ENCODE measurements around the gene IDS.
"Not testable (repeated sequence)": the region's sequence is repeated elsewhere in the genome, so short reads cannot be mapped to it uniquely, and the experiment has no call there.

The IDS gene, protein sequence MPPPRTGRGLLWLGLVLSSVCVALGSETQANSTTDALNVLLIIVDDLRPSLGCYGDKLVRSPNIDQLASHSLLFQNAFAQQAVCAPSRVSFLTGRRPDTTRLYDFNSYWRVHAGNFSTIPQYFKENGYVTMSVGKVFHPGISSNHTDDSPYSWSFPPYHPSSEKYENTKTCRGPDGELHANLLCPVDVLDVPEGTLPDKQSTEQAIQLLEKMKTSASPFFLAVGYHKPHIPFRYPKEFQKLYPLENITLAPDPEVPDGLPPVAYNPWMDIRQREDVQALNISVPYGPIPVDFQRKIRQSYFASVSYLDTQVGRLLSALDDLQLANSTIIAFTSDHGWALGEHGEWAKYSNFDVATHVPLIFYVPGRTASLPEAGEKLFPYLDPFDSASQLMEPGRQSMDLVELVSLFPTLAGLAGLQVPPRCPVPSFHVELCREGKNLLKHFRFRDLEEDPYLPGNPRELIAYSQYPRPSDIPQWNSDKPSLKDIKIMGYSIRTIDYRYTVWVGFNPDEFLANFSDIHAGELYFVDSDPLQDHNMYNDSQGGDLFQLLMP

GRCh38 chrX:149504915-149505651 lies at the start of gene IDS:
TSS of gene IDS (minus strand) at chrX:149505306. CDS start at chrX:149505137, 169 bp downstream.
- TF ChIP-seq CTCF (IDR thresholded peaks at IDR 0.05): no peak

GRCh38 chrX:149549701-149550100 lies 44.6 kb upstream of the IDS start, which contains the start of gene HSFX3:
TSS of gene HSFX3 (minus strand) at chrX:149549924. CDS start at chrX:149549852, 72 bp downstream.
- TF ChIP-seq CTCF (IDR thresholded peaks at IDR 0.05): not testable (repeated sequence)

- no peak for TF ChIP-seq CTCF (IDR thresholded peaks at IDR 0.05)
Measured at GRCh38 chrX:149541521-149542047, 36.5 kb upstream of the IDS start.

- no peak for TF ChIP-seq CTCF (IDR thresholded peaks at IDR 0.05)
Measured at GRCh38 chrX:149540621-149541520, 35.8 kb upstream of the IDS start, which contains the start of gene EOLA1. TSS of gene EOLA1 (plus strand) at chrX:149541012. CDS start at chrX:149545631, 4,619 bp downstream.

- no peak for TF ChIP-seq CTCF (IDR thresholded peaks at IDR 0.05)
Measured at GRCh38 chrX:149540131-149540620, 35.1 kb upstream of the IDS start.

- no peak for TF ChIP-seq CTCF (IDR thresholded peaks at IDR 0.05)
Measured at GRCh38 chrX:149539283-149540130, 34.4 kb upstream of the IDS start.

Data from LNCAP (cell line).